Heart right ventricle (tissue), 16 donors: ENCODE data around the gene C4orf36. TPM values are rescaled to one million over a fixed set of nuclear protein-coding genes. Genes with fewer than 3 reads are reported as not detected.

Experiments used
- ATAC-seq, 8 donors: fragments of 200-7000 bp; cut with Tn5 transposase; one replicate each; pipeline ENCODE4 v1.9.1; 2020; ENCODE audit warnings: mild to moderate bottlenecking in 8 of 8, moderate library complexity in 8 of 8, moderate number of reproducible peaks in 1 of 8
- DNase-seq, 2 donors: peaks; one replicate each; pipeline ENCODE4 v3.0.0-alpha.2; 2020
- H3K27ac ChIP-seq, 10 donors: fragments of 200-600 bp; sonication (generic) in 2 of 10; one replicate each; pipeline versions ENCODE4 v1.5.0 to v1.8.0; 2020 to 2022; ENCODE audit warnings: mild to moderate bottlenecking in 3 of 10
- H3K27me3 ChIP-seq, 7 donors: fragments of 200-600 bp; one replicate each; pipeline ENCODE4 v1.8.0; 2021 to 2022; ENCODE audit warnings: mild to moderate bottlenecking in 2 of 7
- H3K36me3 ChIP-seq, 9 donors: fragments of 200-600 bp; sonication (generic) in 1 of 9; one replicate each; pipeline versions ENCODE4 v1.5.0 to v1.8.0; 2020 to 2022; ENCODE audit warnings: mild to moderate bottlenecking in 2 of 9
- H3K4me1 ChIP-seq, 9 donors: fragments of 200-600 bp; sonication (generic) in 1 of 9; one replicate each; pipeline versions ENCODE4 v1.5.0 to v1.8.0; 2020 to 2022; ENCODE audit warnings: mild to moderate bottlenecking in 4 of 9
- H3K4me3 ChIP-seq, 10 donors: fragments of 200-600 bp; sonication (generic) in 2 of 10; one replicate each; pipeline versions ENCODE4 v1.5.0 to v1.8.0; 2020 to 2022; ENCODE audit warnings: mild to moderate bottlenecking in 7 of 10, moderate library complexity in 2 of 10
- H3K9me3 ChIP-seq, 11 donors: fragments of 200-600 bp in 10 of 11; sonication (generic) in 2 of 11; one replicate each; pipeline versions ENCODE4 v1.5.0 to v1.8.0; 2013 to 2022; ENCODE audit warnings: mild to moderate bottlenecking in 2 of 11, control low read depth in 1 of 11, moderate library complexity in 1 of 11
- CTCF ChIP-seq, 9 donors: fragments of 200-600 bp; sonication (generic) in 2 of 9; IDR thresholded peaks; one replicate each; pipeline versions ENCODE4 v1.5.0 to v1.8.0; 2021 to 2022; ENCODE audit warnings: antibody characterized with exemption in 9 of 9, mild to moderate bottlenecking in 5 of 9, moderate library complexity in 1 of 9
- WGBS, 2 donors: extraction: QIAGEN DNeasy Blood & Tissue Kit; methylation state at CpG; one replicate each; pipeline ENCODE4 v1.1.7; 2013; ENCODE audit warnings: inconsistent platforms in 1 of 2; 5-methylcytosine and 5-hydroxymethylcytosine counted together
- intact Hi-C, 10 donors: fragments of 100-400 bp; cut with DNase I; formaldehyde crosslinking; loops; one replicate each; pipeline versions ENCODE4 v1.11.1 to v1.14.2; 2022
- polyA plus RNA-seq, 2 donors: library from polyadenylated mRNA; stranded (reverse); fragments of 200-250 nt; gene quantifications; one replicate each; pipeline ENCODE4 v1.2.3, GENCODE V29; 2013
- total RNA-seq, 10 donors: library from RNA; stranded (reverse); fragmentation: NEBNext Ultra II Directional in 3 of 10; extraction: Animal tissue kit (Norgen Biotek cat#: 25700) in 3 of 10; gene quantifications; one replicate each; pipeline versions ENCODE4 v1.2.1 to v1.2.4, GENCODE V29; 2021 to 2023
- donor health status: Arrhythmogenic right ventricular cardiomyopathy.
- donor health status: ischemic (EF 13 %, LVEDD 7.1; RV severe dilation, severe dysfunction).
- donor health status: healthy with polysubstance abuse.
- donor health status: DM: no; HTN: yes; CAD: no.
- donor health status: DM: no; HTN: no; CAD: no.
- donor health status: ischemic (EF 25% LVEDD 6.9; RV normal size, moderate dysfunction).
- donor health status: ischemic (EF 25% LVEDD 5.7; RV mildly dilated, moderate dysfunction).
- donor health status: healthy.
- donor health status: DM: yes; HTN: yes; CAD: no.
- donor health status: Ischemic cardiomyopathy.
- donor health status: ischemic (EF 35%, LVEDD 5.7; RV mildly dilated, moderate dysfunction).
- donor health status: nonischemic (EF 11% LVEDD 7.7; RV severe dilation, severe dysfunction).
- donor health status: DM: yes; HTN: yes; CAD: no.
- donor health status: PGD.
- donor health status: ischemic (EF 29% LVEDD 5.4; RV normal size, mild dysfunction).
- donor health status: nonischemic (EF 23%, LVEDD 6.1; RV moderate dilation, normal function).

Gene C4orf36
- total and polyA plus RNA-seq, 12 donors: 0.10 to 3.5 (median 1.0) TPM; not detected in 3

GRCh38 chr4:86894455-86894854 is 2.2 kb upstream of the C4orf36 start:
- intact Hi-C loops: loop anchor here in 7 of 10 donors (1.0 to 10.0 kb wide), 6 partner anchors 47 to 398 kb away; partner anchors contain the start of gene SLC10A6 (in 1 of the 7)
- no peak for TF ChIP-seq CTCF (IDR thresholded peaks at IDR 0.05)
- H3K4me3 ChIP-seq: no peak overlapping the region
- DNase-seq (no peak), ATAC-seq (no peak)
- H3K9me3 ChIP-seq: no peaks in the 10 kb centered on the region
- no peaks in the 10 kb centered on the region for H3K36me3 ChIP-seq
- H3K27ac ChIP-seq: no peak overlapping the region
- H3K27me3 ChIP-seq: peaks cover 0 to 16% (median 0%) of the 10 kb centered on the region in 7 donors
- H3K4me1 ChIP-seq: peaks cover 0 to 26% (median 0%) of the 10 kb centered on the region in 9 donors

GRCh38 chr4:86893136-86893535 is 914 bp upstream of the C4orf36 start:
- 90% methylated on average over 19 of the region's 19 CpGs for WGBS, 2 donors
- intact Hi-C loops: loop anchor here in 3 of 10 donors (5.0 to 10.0 kb wide), 3 partner anchors 46 to 108 kb away; partner anchors contain the start of gene SLC10A6 (in 1 of the 3)
- H3K36me3 ChIP-seq: no peaks in the 10 kb centered on the region

GRCh38 chr4:86892636-86892960 is 376 bp upstream of the C4orf36 start:
- Histone ChIP-seq H3K4me1 (peaks cover 0 to 26% (median 0%) of the 10 kb centered on the region in 9 donors), H3K27ac (peak overlapping the region in 7 of 10 donors; percentile 47 to 80 (median 61)), H3K4me3 (peak overlapping the region; percentile 72 to 90 (median 84)), H3K36me3 (no peaks in the 10 kb centered on the region), H3K9me3 (no peaks in the 10 kb centered on the region), H3K27me3 (peaks cover 0 to 16% (median 0%) of the 10 kb centered on the region in 7 donors)
- TF ChIP-seq CTCF (IDR thresholded peaks at IDR 0.05): no peak
- DNase-seq (no peak), ATAC-seq (peak in 2 of 8 donors; percentile 5 to 22)
- intact Hi-C loops: loop anchor here in 3 of 10 donors (5.0 to 10.0 kb wide), 3 partner anchors 45 to 108 kb away; partner anchors contain the start of gene SLC10A6 (in 1 of the 3)
- 5 to 13% methylated on average over 13 of the region's 13 CpGs for WGBS, 2 donors

More at GRCh38 chr4:86893136-86893535, 914 bp upstream of the C4orf36 start:
- Histone ChIP-seq H3K9me3 (no peaks in the 10 kb centered on the region), H3K4me3 (no peak overlapping the region), H3K4me1 (peaks cover 0 to 26% (median 0%) of the 10 kb centered on the region in 9 donors), H3K27ac (no peak overlapping the region), H3K27me3 (peaks cover 0 to 16% (median 0%) of the 10 kb centered on the region in 7 donors)
- ATAC-seq: no peak
- DNase-seq: no peak
- TF ChIP-seq CTCF (IDR thresholded peaks at IDR 0.05): no peak

- Histone ChIP-seq H3K4me1 (peaks cover 0 to 26% (median 0%) of the 10 kb centered on the region in 9 donors), H3K4me3 (no peak overlapping the region), H3K27ac (no peak overlapping the region), H3K36me3 (peaks cover 0 to 6% (median 0%) of the 10 kb centered on the region in 9 donors), H3K27me3 (peaks cover 0 to 16% (median 0%) of the 10 kb centered on the region in 7 donors), H3K9me3 (no peaks in the 10 kb centered on the region)
- no peak for TF ChIP-seq CTCF (IDR thresholded peaks at IDR 0.05)
- intact Hi-C loops: loop anchor here in 3 of 10 donors (5.0 to 10.0 kb wide), 3 partner anchors 43 to 106 kb away; partner anchors contain the start of gene SLC10A6 (in 1 of the 3)
- ATAC-seq (no peak), DNase-seq (no peak)
- 65 to 71% methylated on average over 7 of the region's 7 CpGs for WGBS, 2 donors
Measured at GRCh38 chr4:86890790-86891189, 1.4 kb downstream of the C4orf36 start.
